Measurements from ENCODE around the gene PAX7.

- TF ChIP-seq, protein P1, sequence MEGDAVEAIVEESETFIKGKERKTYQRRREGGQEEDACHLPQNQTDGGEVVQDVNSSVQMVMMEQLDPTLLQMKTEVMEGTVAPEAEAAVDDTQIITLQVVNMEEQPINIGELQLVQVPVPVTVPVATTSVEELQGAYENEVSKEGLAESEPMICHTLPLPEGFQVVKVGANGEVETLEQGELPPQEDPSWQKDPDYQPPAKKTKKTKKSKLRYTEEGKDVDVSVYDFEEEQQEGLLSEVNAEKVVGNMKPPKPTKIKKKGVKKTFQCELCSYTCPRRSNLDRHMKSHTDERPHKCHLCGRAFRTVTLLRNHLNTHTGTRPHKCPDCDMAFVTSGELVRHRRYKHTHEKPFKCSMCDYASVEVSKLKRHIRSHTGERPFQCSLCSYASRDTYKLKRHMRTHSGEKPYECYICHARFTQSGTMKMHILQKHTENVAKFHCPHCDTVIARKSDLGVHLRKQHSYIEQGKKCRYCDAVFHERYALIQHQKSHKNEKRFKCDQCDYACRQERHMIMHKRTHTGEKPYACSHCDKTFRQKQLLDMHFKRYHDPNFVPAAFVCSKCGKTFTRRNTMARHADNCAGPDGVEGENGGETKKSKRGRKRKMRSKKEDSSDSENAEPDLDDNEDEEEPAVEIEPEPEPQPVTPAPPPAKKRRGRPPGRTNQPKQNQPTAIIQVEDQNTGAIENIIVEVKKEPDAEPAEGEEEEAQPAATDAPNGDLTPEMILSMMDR (IDR thresholded peaks at IDR 0.05) = no peak
- TF ChIP-seq ZFX (IDR thresholded peaks at IDR 0.05; ENCODE audit: borderline replicate concordance) = no peak
Observed at GRCh38 chr1:18592368-18592767, 38.3 kb upstream of the PAX7 start.
